Ascending aorta (tissue), 2 donors: Measurements from ENCODE around the gene ATP5F1E. TPM values are rescaled to one million over a fixed set of nuclear protein-coding genes. Genes with fewer than 3 reads are reported as not detected.

Experiments used
- DNase-seq, 2 donors: peaks; one replicate each; pipeline ENCODE4 v3.0.0-alpha.2; 2019; ENCODE audit warnings: low spot score in 2 of 2
- H3K27ac ChIP-seq, 2 donors: fragments of 200-600 bp; sonication (generic); one replicate each; pipeline ENCODE4 v1.5.1; 2016 to 2017; ENCODE audit warnings: mild to moderate bottlenecking in 1 of 2
- H3K27me3 ChIP-seq: fragments of 200-600 bp; sonication (generic); one replicate; pipeline ENCODE4 v1.5.1; 2017
- H3K36me3 ChIP-seq, 2 donors: fragments of 200-600 bp; sonication (generic); one replicate each; pipeline ENCODE4 v1.5.1; 2016
- H3K4me1 ChIP-seq, 2 donors: fragments of 200-600 bp; sonication (generic); one replicate each; pipeline ENCODE4 v1.5.1; 2016 to 2017; ENCODE audit warnings: mild to moderate bottlenecking in 1 of 2
- H3K4me3 ChIP-seq, 2 donors: fragments of 200-600 bp; sonication (generic); one replicate each; pipeline ENCODE4 v1.5.1; 2016 to 2017; ENCODE audit warnings: mild to moderate bottlenecking in 1 of 2
- H3K9me3 ChIP-seq, 2 donors: fragments of 200-600 bp; sonication (generic); one replicate each; pipeline ENCODE4 v1.5.1; 2016
- intact Hi-C: fragments of 100-400 bp; cut with DNase I; formaldehyde crosslinking; loops from one replicate; pipeline ENCODE4 v1.15.1; 2023
- total RNA-seq: library from RNA; depleted of rRNA; stranded (reverse); fragments of >200 nt; gene quantifications from one replicate; pipeline ENCODE4 v1.1.0, GENCODE V29; 2016
- TF ChIP-seq, protein P1 (sequence below), 3 experiments: fragments of 200-600 bp in 2 of 3; fragments of 450-650 bp in 1 of 3; sonication (generic) in 2 of 3; IDR thresholded peaks; one replicate each; pipeline ENCODE4 v1.5.1; 2016 to 2019; ENCODE audit warnings: antibody characterized with exemption in 3 of 3, mild to moderate bottlenecking in 1 of 3, moderate library complexity in 1 of 3

The ATP5F1E gene
- total RNA-seq, 1 donor from 2014 or later, result 12.7 TPM

DNA sequence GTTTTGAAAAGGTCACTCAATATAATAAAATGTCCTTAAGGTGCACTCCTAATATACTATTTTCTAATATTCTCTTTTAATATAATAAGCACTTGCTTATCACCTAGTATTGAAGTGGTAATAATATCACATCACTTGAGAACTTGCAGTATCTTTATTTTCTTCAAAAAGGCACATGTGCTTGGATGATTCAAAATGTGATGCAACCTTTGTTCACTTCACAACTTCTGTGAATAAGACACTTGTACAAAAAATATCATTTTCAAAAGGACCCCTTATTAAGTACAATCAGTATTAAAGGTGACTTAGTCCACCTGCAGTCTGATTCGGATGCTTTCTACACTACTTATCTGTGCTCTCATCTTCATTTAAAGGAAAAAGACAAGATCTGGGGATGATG lies 7.1 kb upstream of the ATP5F1E start:
- peaks cover 3 to 15% of the 10 kb centered on the region in 2 donors for H3K4me1 ChIP-seq
- no peaks in the 10 kb centered on the region for H3K27me3 ChIP-seq
- no peak for DNase-seq
- TF ChIP-seq, protein P1, sequence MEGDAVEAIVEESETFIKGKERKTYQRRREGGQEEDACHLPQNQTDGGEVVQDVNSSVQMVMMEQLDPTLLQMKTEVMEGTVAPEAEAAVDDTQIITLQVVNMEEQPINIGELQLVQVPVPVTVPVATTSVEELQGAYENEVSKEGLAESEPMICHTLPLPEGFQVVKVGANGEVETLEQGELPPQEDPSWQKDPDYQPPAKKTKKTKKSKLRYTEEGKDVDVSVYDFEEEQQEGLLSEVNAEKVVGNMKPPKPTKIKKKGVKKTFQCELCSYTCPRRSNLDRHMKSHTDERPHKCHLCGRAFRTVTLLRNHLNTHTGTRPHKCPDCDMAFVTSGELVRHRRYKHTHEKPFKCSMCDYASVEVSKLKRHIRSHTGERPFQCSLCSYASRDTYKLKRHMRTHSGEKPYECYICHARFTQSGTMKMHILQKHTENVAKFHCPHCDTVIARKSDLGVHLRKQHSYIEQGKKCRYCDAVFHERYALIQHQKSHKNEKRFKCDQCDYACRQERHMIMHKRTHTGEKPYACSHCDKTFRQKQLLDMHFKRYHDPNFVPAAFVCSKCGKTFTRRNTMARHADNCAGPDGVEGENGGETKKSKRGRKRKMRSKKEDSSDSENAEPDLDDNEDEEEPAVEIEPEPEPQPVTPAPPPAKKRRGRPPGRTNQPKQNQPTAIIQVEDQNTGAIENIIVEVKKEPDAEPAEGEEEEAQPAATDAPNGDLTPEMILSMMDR (IDR thresholded peaks at IDR 0.05), result no peak
- peaks cover 21 to 32% of the 10 kb centered on the region in 2 donors for H3K36me3 ChIP-seq
- intact Hi-C loops, result loop anchor here (10.0 kb wide), 1 partner anchor 1544 kb away; no protein-coding TSS in a partner anchor
- no peak overlapping the region for H3K4me3 ChIP-seq
- H3K9me3 ChIP-seq, result no peaks in the 10 kb centered on the region
- no peak overlapping the region for H3K27ac ChIP-seq

DNA sequence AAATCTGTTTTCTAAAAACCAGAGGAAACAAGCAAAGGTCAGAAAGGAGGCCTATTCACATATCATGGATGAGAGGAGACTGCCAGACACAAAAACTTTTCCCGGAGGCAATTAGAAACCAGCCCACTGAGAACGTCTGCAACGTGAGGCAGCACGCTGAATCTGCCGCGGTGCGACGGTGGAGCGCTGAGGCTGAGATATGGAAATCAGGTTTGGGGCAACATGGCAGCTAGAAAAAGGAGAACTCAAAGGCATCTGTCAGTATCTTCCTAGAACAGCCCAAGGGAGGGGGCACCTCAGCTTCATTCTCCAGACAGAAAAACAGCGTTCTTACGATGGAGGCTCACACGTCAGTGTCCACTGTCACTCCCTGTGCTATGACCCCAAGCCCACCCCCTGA lies 5.3 kb upstream of the ATP5F1E start:
- intact Hi-C loops, result loop anchor here (10.0 kb wide), 1 partner anchor 1543 kb away; no protein-coding TSS in a partner anchor
- H3K4me1 ChIP-seq, result peaks cover 0 to 10% of the 10 kb centered on the region in 2 donors
- TF ChIP-seq, protein P1 (IDR thresholded peaks at IDR 0.05), result no peak

DNA sequence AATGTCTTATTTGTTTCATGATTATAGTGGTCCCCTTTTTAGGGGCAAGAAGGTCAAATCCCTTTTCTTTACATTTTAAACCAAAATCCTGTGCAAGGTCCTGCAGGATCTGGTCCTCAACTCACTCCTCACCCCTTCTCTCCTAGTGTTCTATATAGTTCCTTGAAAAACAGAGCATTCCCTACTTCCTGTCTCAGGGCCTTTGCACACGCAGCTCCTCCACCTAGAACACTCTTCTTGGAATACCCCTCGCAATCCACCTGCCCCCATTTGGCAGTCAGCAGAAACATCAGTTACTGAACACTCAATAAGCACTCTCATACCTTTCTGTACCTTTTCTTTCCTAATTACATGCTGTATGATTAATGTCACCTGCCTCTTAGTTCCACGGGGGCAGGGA lies 3.2 kb upstream of the ATP5F1E start:
- Histone ChIP-seq H3K27me3 (no peaks in the 10 kb centered on the region), H3K36me3 (peaks cover 21 to 32% of the 10 kb centered on the region in 2 donors), H3K27ac (no peak overlapping the region), H3K4me3 (no peak overlapping the region), H3K9me3 (no peaks in the 10 kb centered on the region), H3K4me1 (peaks cover 0 to 8% of the 10 kb centered on the region in 2 donors)
- intact Hi-C loops, result loop anchor here (10.0 kb wide), 1 partner anchor 1541 kb away; no protein-coding TSS in a partner anchor
- no peak for DNase-seq
- TF ChIP-seq, protein P1 (IDR thresholded peaks at IDR 0.05), result no peak

More for the DNA sequence above, 5.3 kb upstream of the ATP5F1E start:
- no peak for DNase-seq
- H3K27ac ChIP-seq, result no peak overlapping the region
- H3K9me3 ChIP-seq, result no peaks in the 10 kb centered on the region
- H3K27me3 ChIP-seq, result no peaks in the 10 kb centered on the region
- peaks cover 21 to 32% of the 10 kb centered on the region in 2 donors for H3K36me3 ChIP-seq
- no peak overlapping the region for H3K4me3 ChIP-seq

DNA sequence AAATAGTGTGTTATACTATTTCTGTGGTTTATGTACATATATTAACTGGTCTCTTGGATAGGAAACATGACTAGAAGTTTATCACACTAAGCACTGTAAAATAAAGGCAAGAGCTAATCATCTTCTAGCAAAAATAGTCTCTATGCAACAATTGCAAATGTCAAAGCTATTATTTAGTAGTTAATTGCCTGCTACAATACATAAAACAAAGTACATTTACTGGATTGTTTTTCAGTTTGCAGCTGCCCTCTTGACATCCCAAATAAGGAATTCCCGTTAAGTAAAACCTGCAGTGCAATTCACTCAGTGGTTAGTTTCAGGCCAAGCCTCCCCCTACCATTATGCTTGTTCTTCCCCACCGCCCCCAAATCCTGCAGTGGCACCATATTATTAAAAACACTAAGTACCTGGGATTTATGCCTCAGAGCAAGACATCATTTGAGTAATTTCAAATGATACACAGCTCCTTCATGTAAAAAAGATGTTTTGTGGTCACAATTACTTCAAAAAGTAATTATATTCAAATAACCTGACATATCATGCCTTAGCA lies 1.6 kb upstream of the ATP5F1E start:
- H3K4me1 ChIP-seq, result peaks cover 0 to 18% of the 10 kb centered on the region in 2 donors
- peaks cover 21 to 47% of the 10 kb centered on the region in 2 donors for H3K36me3 ChIP-seq
- intact Hi-C loops, result loop anchor here (5.0 to 10.0 kb wide), 3 partner anchors 126 to 1539 kb away; no protein-coding TSS in a partner anchor
- H3K27ac ChIP-seq, result no peak overlapping the region
- no peak for DNase-seq
- no peaks in the 10 kb centered on the region for H3K9me3 ChIP-seq
- TF ChIP-seq, protein P1 (IDR thresholded peaks at IDR 0.05), result no peak
- H3K4me3 ChIP-seq, result no peak overlapping the region
- H3K27me3 ChIP-seq, result no peaks in the 10 kb centered on the region

DNA sequence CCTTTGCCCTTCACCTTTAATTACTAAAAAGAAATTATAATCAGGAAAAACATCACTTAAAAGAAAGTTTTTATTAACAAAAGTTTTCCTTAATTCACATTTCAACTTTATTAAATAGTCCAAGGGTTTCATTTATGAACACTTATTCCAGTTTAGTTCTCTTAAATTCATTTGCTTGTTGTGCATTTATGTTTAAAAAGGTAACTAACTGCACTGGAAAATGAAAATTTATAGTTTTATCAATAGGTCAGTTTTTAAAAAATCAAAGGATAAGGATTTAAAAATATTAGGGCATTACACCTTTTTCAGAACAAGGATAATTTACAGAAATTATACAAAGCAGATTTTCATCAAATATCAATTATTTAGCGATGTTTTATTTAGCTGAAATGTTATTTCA lies 958 bp upstream of the ATP5F1E start:
- H3K36me3 ChIP-seq, result peaks cover 20 to 51% of the 10 kb centered on the region in 2 donors
- peak overlapping the region; percentile 73 to 92 for H3K4me3 ChIP-seq
- H3K27ac ChIP-seq, result peak overlapping the region; percentile 72 to 87
- peaks cover 0 to 22% of the 10 kb centered on the region in 2 donors for H3K4me1 ChIP-seq
- no peaks in the 10 kb centered on the region for H3K27me3 ChIP-seq
- TF ChIP-seq, protein P1 (IDR thresholded peaks at IDR 0.05), result no peak
- DNase-seq, result no peak
- intact Hi-C loops, result loop anchor here (5.0 to 10.0 kb wide), 3 partner anchors 126 to 1538 kb away; no protein-coding TSS in a partner anchor
- H3K9me3 ChIP-seq, result no peaks in the 10 kb centered on the region
